SK-N-SH (cell line): Measurements from ENCODE around the gene FLYWCH2. TPM values are rescaled to one million over a fixed set of nuclear protein-coding genes. Genes with fewer than 3 reads are reported as not detected.

Experiments
- CTCF ChIA-PET: fragments of 300-600, 350-600 bp; formaldehyde crosslinking; extraction: SDS; loops from one replicate; lab custom pipeline; 2021; lab: Yijun Ruan, JAX
- POLR2A ChIA-PET: fragments of 350-600 bp; sonication (Branson Sonifier 250); formaldehyde crosslinking; extraction: SDS; loops from one replicate; lab custom pipeline; 2020; ENCODE audit warnings: antibody characterized with exemption, inconsistent platforms; lab: Yijun Ruan, JAX
- DNase-seq: peaks from one replicate; pipeline ENCODE4 v3.0.0; 2012
- H2AFZ ChIP-seq: fragments of 200-600 bp; sonication (generic); 2 replicates; pipeline ENCODE4 v1.8.1; 2016; ENCODE audit warnings: antibody characterized with exemption, mild to moderate bottlenecking, low read depth
- H3F3A ChIP-seq: fragments of 200-600 bp; sonication (generic); replicated peaks from 2 replicates; pipeline ENCODE3; 2016; ENCODE audit warnings: antibody characterized with exemption, mild to moderate bottlenecking; ENCODE audit not compliant: insufficient read depth
- H3K27ac ChIP-seq, 2 experiments: fragments of 200-500 bp in 1 of 2; fragments of 200-600 bp in 1 of 2; sonication (Bioruptor generic) in 1 of 2; sonication (generic), shearing (Covaris generic) in 1 of 2; 2 replicates each; pipeline versions ENCODE4 v1.5.1 to v1.6.1; 2014 to 2016; ENCODE audit warnings: low read depth in 2 of 2, inconsistent platforms in 1 of 2, low read length in 1 of 2, mild to moderate bottlenecking in 1 of 2, mixed read lengths in 1 of 2
- H3K27me3 ChIP-seq: fragments of 200-600 bp; sonication (generic), shearing (Covaris generic); 2 replicates; pipeline ENCODE4 v1.6.1; 2016; ENCODE audit warnings: mixed run types; ENCODE audit not compliant: insufficient read depth
- H3K36me3 ChIP-seq, 2 experiments: fragments of 200-500 bp in 1 of 2; fragments of 200-600 bp in 1 of 2; sonication (Bioruptor generic) in 1 of 2; sonication (generic) in 1 of 2; replicated peaks in 1 of 2; 2 replicates each; pipeline versions ENCODE3 to v1.5.1; 2014 to 2016; ENCODE audit warnings: low read length in 1 of 2, mild to moderate bottlenecking in 1 of 2; ENCODE audit not compliant: insufficient read depth in 2 of 2, control insufficient read depth in 1 of 2
- H3K4me1 ChIP-seq, 2 experiments: fragments of 200-500 bp in 1 of 2; fragments of 200-600 bp in 1 of 2; sonication (Bioruptor generic) in 1 of 2; sonication (generic), shearing (Covaris generic) in 1 of 2; 2 replicates each; pipeline versions ENCODE4 v1.5.1 to v1.6.1; 2014 to 2016; ENCODE audit warnings: low read depth in 1 of 2, low read length in 1 of 2, mixed run types in 1 of 2; ENCODE audit not compliant: insufficient read depth in 2 of 2, control insufficient read depth in 1 of 2
- H3K4me2 ChIP-seq: fragments of 200-600 bp; sonication (generic), shearing (Covaris generic); 2 replicates; pipeline ENCODE4 v1.6.1; 2017; ENCODE audit warnings: mixed run types
- H3K4me3 ChIP-seq, 2 experiments: fragments of 200-500 bp in 1 of 2; fragments of 200-600 bp in 1 of 2; sonication (Bioruptor generic) in 1 of 2; sonication (generic), shearing (Covaris generic) in 1 of 2; 2 replicates each; pipeline versions ENCODE4 v1.5.1 to v1.8.1; 2014 to 2016; ENCODE audit warnings: low read depth in 2 of 2, inconsistent platforms in 1 of 2, low read length in 1 of 2, mild to moderate bottlenecking in 1 of 2, mixed read lengths in 1 of 2, moderate library complexity in 1 of 2
- H3K79me2 ChIP-seq: fragments of 200-600 bp; sonication (generic); 2 replicates; pipeline ENCODE4 v1.8.1; 2017; ENCODE audit warnings: mild to moderate bottlenecking; ENCODE audit not compliant: insufficient read depth
- H3K9ac ChIP-seq: fragments of 200-600 bp; sonication (generic); 2 replicates; pipeline ENCODE4 v1.6.1; 2017; ENCODE audit warnings: mixed run types
- H3K9me2 ChIP-seq: fragments of 200-600 bp; sonication (generic); 2 replicates; pipeline ENCODE4 v1.6.1; 2017; ENCODE audit warnings: mixed run types
- H3K9me3 ChIP-seq: fragments of 200-600 bp; sonication (generic); 2 replicates; pipeline ENCODE4 v1.6.1; 2017; ENCODE audit warnings: mixed run types, mild to moderate bottlenecking, moderate library complexity
- H4K20me1 ChIP-seq: fragments of 200-600 bp; sonication (generic); 2 replicates; pipeline ENCODE4 v1.6.1; 2017; ENCODE audit warnings: mild to moderate bottlenecking, mixed run types; ENCODE audit not compliant: insufficient read depth
- EZH2phosphoT487 ChIP-seq: fragments of 200-600 bp; sonication (generic); IDR thresholded peaks from 2 replicates; pipeline ENCODE4 v1.6.1; 2017; ENCODE audit warnings: low read depth, mixed run types, mild to moderate bottlenecking, antibody characterized with exemption, moderate library complexity, borderline replicate concordance
- MEF2A ChIP-seq: IDR thresholded peaks from 2 replicates; pipeline ENCODE4 v1.4.0; 2012; ENCODE audit warnings: low read depth, borderline replicate concordance
- NFIC ChIP-seq: IDR thresholded peaks from 2 replicates; pipeline ENCODE4 v1.4.0; 2012; ENCODE audit warnings: borderline replicate concordance
- WGBS: methylation state at CpG from one replicate; pipeline ENCODE4 v1.1.6; 2017; ENCODE audit warnings: low lambda C conversion rate; 5-methylcytosine and 5-hydroxymethylcytosine counted together
- polyA plus RNA-seq, 3 experiments: library from polyadenylated mRNA; depleted of rRNA; stranded (reverse); fragments of >200 nt; gene quantifications; 2 replicates each; pipeline ENCODE4 v1.2.3, GENCODE V29; 2012
- TF ChIP-seq, protein P1 (sequence below): fragments of 200-600 bp; sonication (generic); IDR thresholded peaks from 2 replicates; pipeline ENCODE4 v1.6.1; 2017; ENCODE audit warnings: antibody characterized with exemption, mild to moderate bottlenecking, moderate library complexity
- TF ChIP-seq, protein P2 (sequence below): IDR thresholded peaks from 2 replicates; pipeline ENCODE4; 2012
- TF ChIP-seq, protein P3 (sequence below): IDR thresholded peaks from 2 replicates; pipeline ENCODE4 v1.4.0; 2012; ENCODE audit warnings: low read depth, borderline replicate concordance
- TF ChIP-seq, protein P4 (sequence below): IDR thresholded peaks from 2 replicates; pipeline ENCODE4 v1.4.0; 2012; ENCODE audit warnings: low read depth, borderline replicate concordance
- TF ChIP-seq, protein P5 (sequence below): fragments of 150-350 bp; IDR thresholded peaks from 2 replicates; pipeline ENCODE4 v1.6.1; 2017; ENCODE audit warnings: antibody characterized with exemption, low read length, low read depth, borderline replicate concordance

The FLYWCH2 gene
- polyA plus RNA-seq, 1 of the 3 experiments (the other 2 are of a cell fraction) = 64.8 TPM

DNA sequence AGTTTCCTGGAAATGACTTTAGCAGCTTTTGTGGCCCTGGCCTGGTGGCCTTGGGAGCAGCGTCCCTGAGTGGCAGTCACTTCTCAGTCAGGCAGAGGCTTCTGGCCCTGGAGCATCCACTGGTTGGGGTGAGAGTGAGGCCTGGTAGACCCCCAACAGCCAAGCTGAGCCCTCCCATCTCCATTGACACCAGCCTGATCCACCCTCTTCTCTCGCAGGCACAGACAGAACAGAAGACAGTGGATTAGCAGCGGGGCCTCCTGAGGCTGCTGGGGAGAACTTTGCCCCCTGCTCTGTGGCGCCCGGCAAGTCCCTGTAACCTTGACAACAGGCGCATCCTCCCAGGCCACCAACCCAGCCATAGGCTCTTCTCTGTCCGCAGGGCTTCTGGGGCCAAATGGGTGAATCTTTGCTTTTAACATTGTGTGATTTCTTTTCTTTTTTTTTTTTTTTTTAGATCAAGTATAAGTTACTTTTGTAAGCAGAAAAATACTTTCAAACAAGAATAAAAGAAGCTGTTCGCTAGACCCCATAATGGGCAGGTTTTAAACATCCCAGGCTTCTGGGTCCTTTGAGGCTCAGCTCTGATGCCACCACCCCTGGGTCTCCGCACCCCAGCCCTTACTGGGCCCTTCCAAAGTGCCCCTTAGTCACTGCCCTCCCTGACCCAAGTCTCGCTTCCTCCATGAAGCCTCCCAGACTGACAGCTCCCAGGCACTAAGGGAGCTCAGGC, 16.0 kb downstream of the FLYWCH2 start:
- H3K79me2 ChIP-seq = peaks cover 3% of the 10 kb centered on the region
- no peak overlapping the region for H3K4me3 ChIP-seq
- TF ChIP-seq, protein P1, sequence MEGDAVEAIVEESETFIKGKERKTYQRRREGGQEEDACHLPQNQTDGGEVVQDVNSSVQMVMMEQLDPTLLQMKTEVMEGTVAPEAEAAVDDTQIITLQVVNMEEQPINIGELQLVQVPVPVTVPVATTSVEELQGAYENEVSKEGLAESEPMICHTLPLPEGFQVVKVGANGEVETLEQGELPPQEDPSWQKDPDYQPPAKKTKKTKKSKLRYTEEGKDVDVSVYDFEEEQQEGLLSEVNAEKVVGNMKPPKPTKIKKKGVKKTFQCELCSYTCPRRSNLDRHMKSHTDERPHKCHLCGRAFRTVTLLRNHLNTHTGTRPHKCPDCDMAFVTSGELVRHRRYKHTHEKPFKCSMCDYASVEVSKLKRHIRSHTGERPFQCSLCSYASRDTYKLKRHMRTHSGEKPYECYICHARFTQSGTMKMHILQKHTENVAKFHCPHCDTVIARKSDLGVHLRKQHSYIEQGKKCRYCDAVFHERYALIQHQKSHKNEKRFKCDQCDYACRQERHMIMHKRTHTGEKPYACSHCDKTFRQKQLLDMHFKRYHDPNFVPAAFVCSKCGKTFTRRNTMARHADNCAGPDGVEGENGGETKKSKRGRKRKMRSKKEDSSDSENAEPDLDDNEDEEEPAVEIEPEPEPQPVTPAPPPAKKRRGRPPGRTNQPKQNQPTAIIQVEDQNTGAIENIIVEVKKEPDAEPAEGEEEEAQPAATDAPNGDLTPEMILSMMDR = no peak
- no peaks in the 10 kb centered on the region for H4K20me1 ChIP-seq
- no peak overlapping the region for H3K9ac ChIP-seq
- H3K4me1 ChIP-seq = peaks cover 3% of the 10 kb centered on the region in 2 experiments; a peak in 1 of 4 replicates
- H3K9me2 ChIP-seq = no peaks in the 10 kb centered on the region
- CTCF ChIA-PET = interaction anchor here (2.1 kb wide), 1 partner anchor 29 kb away, joined by 10 read pairs; no protein-coding TSS in a partner anchor
- no peak overlapping the region for H3K27ac ChIP-seq
- no peaks in the 10 kb centered on the region for H3K9me3 ChIP-seq
- POLR2A ChIA-PET = no interaction called here
- no peak overlapping the region for H3K4me2 ChIP-seq
- no peak for DNase-seq
- peaks cover 0 to 12% of the 10 kb centered on the region in 2 experiments for H3K36me3 ChIP-seq
- H3F3A ChIP-seq = peaks cover 8% of the 10 kb centered on the region
- WGBS = 92% methylated on average over 6 of the region's 10 CpGs
- no peaks in the 10 kb centered on the region for H3K27me3 ChIP-seq
- no peak overlapping the region for H2AFZ ChIP-seq

DNA sequence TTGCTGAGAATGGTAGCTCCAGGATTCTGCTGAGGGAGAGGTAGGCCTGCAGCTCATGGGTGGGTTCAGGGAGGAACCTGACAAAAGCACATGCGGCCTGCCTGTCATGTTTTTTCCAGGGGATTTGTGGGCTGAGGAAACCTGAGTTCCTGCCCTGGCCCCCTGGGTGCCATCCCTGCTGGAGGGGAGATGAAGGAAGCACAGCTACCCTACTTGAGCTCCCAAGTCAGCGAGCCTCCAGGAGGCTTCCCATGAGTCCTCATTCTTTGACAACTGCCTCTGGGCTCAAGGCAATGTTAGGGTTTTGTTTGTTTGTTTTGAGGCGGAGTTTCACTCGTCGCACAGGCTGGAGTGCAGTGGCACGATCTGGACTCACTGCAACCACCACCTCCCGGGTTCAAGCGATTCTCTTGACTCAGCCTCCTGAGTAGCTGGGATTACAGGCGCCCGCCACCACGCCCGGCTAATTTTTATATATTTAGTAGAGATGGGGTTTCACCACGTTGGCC, 16.6 kb downstream of the FLYWCH2 start:
- H3K79me2 ChIP-seq = peaks cover 6% of the 10 kb centered on the region
- no peak overlapping the region for H3K27ac ChIP-seq
- TF ChIP-seq, protein P2, sequence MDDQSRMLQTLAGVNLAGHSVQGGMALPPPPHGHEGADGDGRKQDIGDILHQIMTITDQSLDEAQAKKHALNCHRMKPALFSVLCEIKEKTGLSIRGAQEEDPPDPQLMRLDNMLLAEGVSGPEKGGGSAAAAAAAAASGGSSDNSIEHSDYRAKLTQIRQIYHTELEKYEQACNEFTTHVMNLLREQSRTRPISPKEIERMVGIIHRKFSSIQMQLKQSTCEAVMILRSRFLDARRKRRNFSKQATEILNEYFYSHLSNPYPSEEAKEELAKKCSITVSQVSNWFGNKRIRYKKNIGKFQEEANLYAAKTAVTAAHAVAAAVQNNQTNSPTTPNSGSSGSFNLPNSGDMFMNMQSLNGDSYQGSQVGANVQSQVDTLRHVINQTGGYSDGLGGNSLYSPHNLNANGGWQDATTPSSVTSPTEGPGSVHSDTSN = no peak

DNA sequence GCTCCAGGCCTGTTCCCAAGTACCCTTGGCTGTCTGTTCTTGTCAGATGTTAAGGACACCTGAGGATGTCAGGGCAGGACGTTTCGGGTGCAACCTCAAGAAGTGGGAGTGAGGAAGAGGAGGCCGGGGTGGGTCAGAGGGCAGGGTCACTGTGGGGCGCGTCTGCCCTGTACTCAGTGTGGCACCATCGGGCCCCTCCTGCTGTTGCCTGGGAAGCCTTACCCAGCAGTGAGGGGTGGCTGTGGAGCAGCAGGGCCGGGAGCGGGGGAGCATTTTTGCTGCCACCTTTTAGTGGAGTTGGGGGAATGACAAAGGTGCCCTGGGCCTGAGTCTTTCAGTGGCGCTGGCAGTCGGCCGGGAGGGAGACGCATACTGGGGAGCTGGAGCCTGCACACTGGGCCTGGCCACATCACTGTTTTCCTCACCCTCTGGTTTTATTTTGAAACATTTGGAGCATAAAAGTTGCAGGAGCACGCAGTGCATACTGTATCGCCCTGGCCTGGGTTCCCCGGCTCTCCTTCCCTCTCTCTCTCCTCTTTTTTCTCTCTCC, 17.6 kb downstream of the FLYWCH2 start:
- ChIA-PET CTCF (no interaction called here), POLR2A (no interaction called here)
- Histone ChIP-seq H3F3A (peaks cover 12% of the 10 kb centered on the region), H3K9me2 (no peaks in the 10 kb centered on the region), H4K20me1 (no peaks in the 10 kb centered on the region), H2AFZ (no peak overlapping the region), H3K4me3 (no peak overlapping the region), H3K4me2 (no peak overlapping the region), H3K9ac (no peak overlapping the region), H3K36me3 (peaks cover 0 to 12% of the 10 kb centered on the region in 2 experiments), H3K4me1 (peaks cover 3% of the 10 kb centered on the region in 2 experiments; a peak in 1 of 4 replicates), H3K79me2 (peaks cover 3% of the 10 kb centered on the region; the same call in 1 of the 2 replicates), H3K27me3 (no peaks in the 10 kb centered on the region), H3K27ac (no peak overlapping the region), H3K9me3 (no peaks in the 10 kb centered on the region)
- no peak for DNase-seq
- WGBS = 97% methylated on average over 6 of the region's 15 CpGs
- no peak for TF ChIP-seq MEF2A
- no peak for TF ChIP-seq EZH2phosphoT487
- no peak for TF ChIP-seq NFIC
- TF ChIP-seq, protein P3, sequence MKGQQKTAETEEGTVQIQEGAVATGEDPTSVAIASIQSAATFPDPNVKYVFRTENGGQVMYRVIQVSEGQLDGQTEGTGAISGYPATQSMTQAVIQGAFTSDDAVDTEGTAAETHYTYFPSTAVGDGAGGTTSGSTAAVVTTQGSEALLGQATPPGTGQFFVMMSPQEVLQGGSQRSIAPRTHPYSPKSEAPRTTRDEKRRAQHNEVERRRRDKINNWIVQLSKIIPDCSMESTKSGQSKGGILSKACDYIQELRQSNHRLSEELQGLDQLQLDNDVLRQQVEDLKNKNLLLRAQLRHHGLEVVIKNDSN = no peak
- TF ChIP-seq, protein P4, sequence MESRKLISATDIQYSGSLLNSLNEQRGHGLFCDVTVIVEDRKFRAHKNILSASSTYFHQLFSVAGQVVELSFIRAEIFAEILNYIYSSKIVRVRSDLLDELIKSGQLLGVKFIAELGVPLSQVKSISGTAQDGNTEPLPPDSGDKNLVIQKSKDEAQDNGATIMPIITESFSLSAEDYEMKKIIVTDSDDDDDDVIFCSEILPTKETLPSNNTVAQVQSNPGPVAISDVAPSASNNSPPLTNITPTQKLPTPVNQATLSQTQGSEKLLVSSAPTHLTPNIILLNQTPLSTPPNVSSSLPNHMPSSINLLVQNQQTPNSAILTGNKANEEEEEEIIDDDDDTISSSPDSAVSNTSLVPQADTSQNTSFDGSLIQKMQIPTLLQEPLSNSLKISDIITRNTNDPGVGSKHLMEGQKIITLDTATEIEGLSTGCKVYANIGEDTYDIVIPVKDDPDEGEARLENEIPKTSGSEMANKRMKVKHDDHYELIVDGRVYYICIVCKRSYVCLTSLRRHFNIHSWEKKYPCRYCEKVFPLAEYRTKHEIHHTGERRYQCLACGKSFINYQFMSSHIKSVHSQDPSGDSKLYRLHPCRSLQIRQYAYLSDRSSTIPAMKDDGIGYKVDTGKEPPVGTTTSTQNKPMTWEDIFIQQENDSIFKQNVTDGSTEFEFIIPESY = no peak
- TF ChIP-seq, protein P2 = no peak
- TF ChIP-seq, protein P5, sequence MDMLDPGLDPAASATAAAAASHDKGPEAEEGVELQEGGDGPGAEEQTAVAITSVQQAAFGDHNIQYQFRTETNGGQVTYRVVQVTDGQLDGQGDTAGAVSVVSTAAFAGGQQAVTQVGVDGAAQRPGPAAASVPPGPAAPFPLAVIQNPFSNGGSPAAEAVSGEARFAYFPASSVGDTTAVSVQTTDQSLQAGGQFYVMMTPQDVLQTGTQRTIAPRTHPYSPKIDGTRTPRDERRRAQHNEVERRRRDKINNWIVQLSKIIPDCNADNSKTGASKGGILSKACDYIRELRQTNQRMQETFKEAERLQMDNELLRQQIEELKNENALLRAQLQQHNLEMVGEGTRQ = no peak

More for the DNA sequence above, 16.6 kb downstream of the FLYWCH2 start:
- no peaks in the 10 kb centered on the region for H3K27me3 ChIP-seq
- ChIA-PET POLR2A (no interaction called here), CTCF (interaction anchor here (2.1 kb wide), 1 partner anchor 28 kb away, joined by 10 read pairs; no protein-coding TSS in a partner anchor)
- no peak overlapping the region for H3K4me2 ChIP-seq
- peaks cover 10% of the 10 kb centered on the region for H3F3A ChIP-seq
- no peak for DNase-seq
- no peak overlapping the region for H2AFZ ChIP-seq
- H3K4me1 ChIP-seq = peaks cover 3% of the 10 kb centered on the region in 2 experiments; a peak in 1 of 4 replicates
- H4K20me1 ChIP-seq = no peaks in the 10 kb centered on the region
- no peaks in the 10 kb centered on the region for H3K9me2 ChIP-seq
- WGBS = 95% methylated on average over 13 of the region's 13 CpGs
- no peaks in the 10 kb centered on the region for H3K9me3 ChIP-seq
- no peak overlapping the region for H3K9ac ChIP-seq
- no peak overlapping the region for H3K4me3 ChIP-seq
- H3K36me3 ChIP-seq = peaks cover 0 to 12% of the 10 kb centered on the region in 2 experiments
